ENCODE results near the gene ANKRD23.

DNA sequence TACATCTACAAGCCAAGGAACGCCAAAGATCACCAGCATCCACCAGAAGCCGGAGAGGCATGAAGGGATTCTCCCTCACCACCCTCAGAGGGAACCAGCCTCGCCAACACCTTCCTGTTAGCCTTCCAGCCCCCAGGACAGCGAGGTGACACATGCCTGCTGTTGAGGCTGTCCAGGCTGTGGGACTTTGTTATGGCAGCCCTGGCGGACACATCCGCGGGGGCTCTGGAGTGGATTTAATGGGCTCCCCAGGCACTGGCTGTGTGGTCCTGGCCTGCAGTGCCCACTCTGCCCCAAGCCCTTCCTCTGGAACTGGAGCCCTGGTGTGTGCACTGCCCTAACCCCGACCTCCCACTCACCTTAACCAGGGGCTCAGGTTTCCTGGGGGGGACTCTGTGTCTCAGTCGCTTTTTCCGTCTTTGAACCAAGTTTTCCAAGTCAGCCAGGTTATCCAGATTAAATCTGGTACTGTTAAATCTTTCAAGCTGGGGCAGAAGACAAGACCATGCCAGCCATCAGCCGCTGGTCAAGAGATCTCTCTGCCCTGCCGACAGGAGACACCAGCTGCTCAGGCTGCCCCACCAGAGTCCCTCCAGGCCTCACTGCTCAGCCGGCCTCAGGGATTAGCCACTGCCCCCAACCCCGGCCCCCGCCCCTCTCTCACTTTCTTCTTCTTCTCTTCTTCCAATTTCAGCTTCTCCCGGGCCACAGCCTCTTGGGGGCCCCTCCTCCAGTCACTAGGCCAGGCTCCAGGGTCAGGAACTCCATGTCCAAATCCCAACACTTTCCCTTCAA, 1.9 kb downstream of the ANKRD23 start:
- TF ChIP-seq TCF12 (IDR thresholded peaks at IDR 0.05; ENCODE audit: low read depth) (no peak), RAD21 (IDR thresholded peaks at IDR 0.05; ENCODE audit: low read depth) (no peak), TEAD4 (IDR thresholded peaks at IDR 0.05) (no peak), YY1 (IDR thresholded peaks at IDR 0.05; ENCODE audit: low read depth) (no peak), EP300 (IDR thresholded peaks at IDR 0.05; ENCODE audit: borderline replicate concordance) (no peak), EGR1 (IDR thresholded peaks at IDR 0.05) (no peak)
- TF ChIP-seq, protein P1, sequence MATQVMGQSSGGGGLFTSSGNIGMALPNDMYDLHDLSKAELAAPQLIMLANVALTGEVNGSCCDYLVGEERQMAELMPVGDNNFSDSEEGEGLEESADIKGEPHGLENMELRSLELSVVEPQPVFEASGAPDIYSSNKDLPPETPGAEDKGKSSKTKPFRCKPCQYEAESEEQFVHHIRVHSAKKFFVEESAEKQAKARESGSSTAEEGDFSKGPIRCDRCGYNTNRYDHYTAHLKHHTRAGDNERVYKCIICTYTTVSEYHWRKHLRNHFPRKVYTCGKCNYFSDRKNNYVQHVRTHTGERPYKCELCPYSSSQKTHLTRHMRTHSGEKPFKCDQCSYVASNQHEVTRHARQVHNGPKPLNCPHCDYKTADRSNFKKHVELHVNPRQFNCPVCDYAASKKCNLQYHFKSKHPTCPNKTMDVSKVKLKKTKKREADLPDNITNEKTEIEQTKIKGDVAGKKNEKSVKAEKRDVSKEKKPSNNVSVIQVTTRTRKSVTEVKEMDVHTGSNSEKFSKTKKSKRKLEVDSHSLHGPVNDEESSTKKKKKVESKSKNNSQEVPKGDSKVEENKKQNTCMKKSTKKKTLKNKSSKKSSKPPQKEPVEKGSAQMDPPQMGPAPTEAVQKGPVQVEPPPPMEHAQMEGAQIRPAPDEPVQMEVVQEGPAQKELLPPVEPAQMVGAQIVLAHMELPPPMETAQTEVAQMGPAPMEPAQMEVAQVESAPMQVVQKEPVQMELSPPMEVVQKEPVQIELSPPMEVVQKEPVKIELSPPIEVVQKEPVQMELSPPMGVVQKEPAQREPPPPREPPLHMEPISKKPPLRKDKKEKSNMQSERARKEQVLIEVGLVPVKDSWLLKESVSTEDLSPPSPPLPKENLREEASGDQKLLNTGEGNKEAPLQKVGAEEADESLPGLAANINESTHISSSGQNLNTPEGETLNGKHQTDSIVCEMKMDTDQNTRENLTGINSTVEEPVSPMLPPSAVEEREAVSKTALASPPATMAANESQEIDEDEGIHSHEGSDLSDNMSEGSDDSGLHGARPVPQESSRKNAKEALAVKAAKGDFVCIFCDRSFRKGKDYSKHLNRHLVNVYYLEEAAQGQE (IDR thresholded peaks at IDR 0.05; ENCODE audit: low read depth) = no peak
- TF ChIP-seq, protein P2, sequence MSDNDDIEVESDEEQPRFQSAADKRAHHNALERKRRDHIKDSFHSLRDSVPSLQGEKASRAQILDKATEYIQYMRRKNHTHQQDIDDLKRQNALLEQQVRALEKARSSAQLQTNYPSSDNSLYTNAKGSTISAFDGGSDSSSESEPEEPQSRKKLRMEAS (IDR thresholded peaks at IDR 0.05) = no peak
